ENCODE data around the gene TBX1. TPM values are rescaled to one million over a fixed set of nuclear protein-coding genes. Genes with fewer than 3 reads are reported as not detected.

TBX1 gene
- total RNA-seq, 1 donor from 2014 or later, result not detected

- Mint-ChIP-seq H3K27ac (no peak overlapping the region), H3K4me3 (no peak overlapping the region), H3K4me1 (no peaks in the 10 kb centered on the region), H3K36me3 (no peaks in the 10 kb centered on the region), H3K27me3 (ENCODE audit: insufficient read depth, low read depth) (no peaks in the 10 kb centered on the region), H3K9me3 (no peaks in the 10 kb centered on the region)
- no peaks in the 10 kb centered on the region for H3K79me2 ChIP-seq (ENCODE audit: low read depth)
- no peaks in the 10 kb centered on the region for H4K20me1 ChIP-seq (ENCODE audit: low read depth)
- H3K27ac ChIP-seq, result no peak overlapping the region
- no peak for DNase-seq (ENCODE audit: low spot score)
- no peak overlapping the region for H3K4me2 ChIP-seq
- peaks cover 12% of the 10 kb centered on the region for H3K4me1 ChIP-seq
- no peaks in the 10 kb centered on the region for H3K9me3 ChIP-seq (ENCODE audit: low read depth)
- no peak overlapping the region for H2AFZ ChIP-seq (replicated peaks)
- no peak overlapping the region for H3K4me3 ChIP-seq
- TF ChIP-seq EZH2 (IDR thresholded peaks at IDR 0.05), result no peak
- no peak for TF ChIP-seq CTCF (IDR thresholded peaks at IDR 0.05)
- no peak for TF ChIP-seq EZH2phosphoT487 (IDR thresholded peaks at IDR 0.05)
- H3K9ac ChIP-seq, result no peak overlapping the region
- H3K27me3 ChIP-seq, result no peaks in the 10 kb centered on the region
- H3K36me3 ChIP-seq, result no peaks in the 10 kb centered on the region
- H3F3A ChIP-seq (ENCODE audit: low read depth), result no peaks in the 10 kb centered on the region
Observed at GRCh38 chr22:19742160-19743066, 18.2 kb upstream of the TBX1 start.

GRCh38 chr22:19743081-19743480 lies 17.5 kb upstream of the TBX1 start:
- no peak for DNase-seq (ENCODE audit: low spot score)
- Mint-ChIP-seq H3K27ac (no peak overlapping the region), H3K9me3 (no peaks in the 10 kb centered on the region), H3K27me3 (ENCODE audit: insufficient read depth, low read depth) (peaks cover under 1% of the 10 kb centered on the region), H3K4me3 (no peak overlapping the region), H3K4me1 (no peaks in the 10 kb centered on the region), H3K36me3 (no peaks in the 10 kb centered on the region)
- H2AFZ ChIP-seq (replicated peaks), result no peak overlapping the region
- no peaks in the 10 kb centered on the region for H3K9me3 ChIP-seq (ENCODE audit: low read depth)
- H3K9ac ChIP-seq, result no peak overlapping the region
- peaks cover 1% of the 10 kb centered on the region for H3K27me3 ChIP-seq
- no peak overlapping the region for H3K4me2 ChIP-seq
- no peaks in the 10 kb centered on the region for H3K79me2 ChIP-seq (ENCODE audit: low read depth)
- H4K20me1 ChIP-seq (ENCODE audit: low read depth), result no peaks in the 10 kb centered on the region
- no peak for TF ChIP-seq EZH2phosphoT487 (IDR thresholded peaks at IDR 0.05)
- H3K4me3 ChIP-seq, result no peak overlapping the region
- no peak overlapping the region for H3K27ac ChIP-seq
- no peaks in the 10 kb centered on the region for H3F3A ChIP-seq (ENCODE audit: low read depth)
- no peaks in the 10 kb centered on the region for H3K36me3 ChIP-seq
- peaks cover 7% of the 10 kb centered on the region for H3K4me1 ChIP-seq

- no peak overlapping the region for H3K27ac ChIP-seq
- H3K4me3 ChIP-seq, result no peak overlapping the region
- no peaks in the 10 kb centered on the region for H3K9me3 Mint-ChIP-seq
- peaks cover 6% of the 10 kb centered on the region for H3K27me3 ChIP-seq
- no peaks in the 10 kb centered on the region for H3K4me1 Mint-ChIP-seq
- no peak overlapping the region for H3K4me3 Mint-ChIP-seq
- H3K27me3 Mint-ChIP-seq (ENCODE audit: insufficient read depth, low read depth), result peaks cover 6% of the 10 kb centered on the region
- H3K4me2 ChIP-seq, result no peak overlapping the region
- H3K79me2 ChIP-seq (ENCODE audit: low read depth), result no peaks in the 10 kb centered on the region
- H3K9ac ChIP-seq, result no peak overlapping the region
- no peaks in the 10 kb centered on the region for H3F3A ChIP-seq (ENCODE audit: low read depth)
- no peaks in the 10 kb centered on the region for H4K20me1 ChIP-seq (ENCODE audit: low read depth)
- no peaks in the 10 kb centered on the region for H3K36me3 ChIP-seq
- no peak overlapping the region for H2AFZ ChIP-seq (replicated peaks)
- no peak for DNase-seq (ENCODE audit: low spot score)
- H3K27ac Mint-ChIP-seq, result no peak overlapping the region
- TF ChIP-seq CTCF (IDR thresholded peaks at IDR 0.05) (no peak), EZH2 (IDR thresholded peaks at IDR 0.05) (no peak), EZH2phosphoT487 (IDR thresholded peaks at IDR 0.05) (no peak)
- H3K4me1 ChIP-seq, result peaks cover 1% of the 10 kb centered on the region
- no peaks in the 10 kb centered on the region for H3K36me3 Mint-ChIP-seq
- no peaks in the 10 kb centered on the region for H3K9me3 ChIP-seq (ENCODE audit: low read depth)
Observed at GRCh38 chr22:19743651-19744050, 16.9 kb upstream of the TBX1 start.

All from neural progenitor cell (in vitro differentiated cells).